ENCODE measurements around the gene OR4C3.
"Not testable (repeated sequence)": the region's sequence is repeated elsewhere in the genome, so short reads cannot be mapped to it uniquely, and the experiment has no call there.

The OR4C3 gene

GRCh38 chr11:48324620-48325019, at the start of gene OR4C3:
Gene OR4C3 (plus strand): TSS chr11:48324920. CDS start chr11:48325022, 102 bp downstream.
- not testable (repeated sequence) for DNase-seq (ENCODE audit: low read depth in 2 of 2)

GRCh38 chr11:48305923-48306322, 18.8 kb upstream of the OR4C3 start, which contains the start of gene OR4S1:
Gene OR4S1 (plus strand): TSS chr11:48306223. CDS start chr11:48306223, 0 bp downstream.
- DNase-seq (ENCODE audit: low read depth in 2 of 2): no peak

GRCh38 chr11:48307760-48308386, 16.8 kb upstream of the OR4C3 start:
- peak; percentile 41 to 66 for DNase-seq (ENCODE audit: low read depth in 2 of 2)

GRCh38 chr11:48313590-48313989, 11.1 kb upstream of the OR4C3 start:
- not testable (repeated sequence) for DNase-seq (ENCODE audit: low read depth in 2 of 2)

- not testable (repeated sequence) for DNase-seq (ENCODE audit: low read depth in 2 of 2)
Observed at GRCh38 chr11:48319813-48320212, 4.9 kb upstream of the OR4C3 start.

- no peak for DNase-seq (ENCODE audit: low read depth in 2 of 2)
Observed at GRCh38 chr11:48341466-48341865, 16.7 kb downstream of the OR4C3 start.

GRCh38 chr11:48342505-48342904, 17.8 kb downstream of the OR4C3 start:
- not testable (repeated sequence) for DNase-seq (ENCODE audit: low read depth in 2 of 2)

- DNase-seq (ENCODE audit: low read depth in 2 of 2): not testable (repeated sequence)
Observed at GRCh38 chr11:48346286-48346685, 21.6 kb downstream of the OR4C3 start.

GRCh38 chr11:48354013-48354412, 29.3 kb downstream of the OR4C3 start:
- no peak for DNase-seq (ENCODE audit: low read depth in 2 of 2)

GRCh38 chr11:48354677-48355076, 30.0 kb downstream of the OR4C3 start:
- no peak for DNase-seq (ENCODE audit: low read depth in 2 of 2)

GRCh38 chr11:48361289-48361688, 36.6 kb downstream of the OR4C3 start:
- not testable (repeated sequence) for DNase-seq (ENCODE audit: low read depth in 2 of 2)

- DNase-seq (ENCODE audit: low read depth in 2 of 2): no peak
Observed at GRCh38 chr11:48366365-48366764, 41.6 kb downstream of the OR4C3 start, which contains the start of gene OR4C5. Gene OR4C5 (minus strand): TSS chr11:48366465. CDS start chr11:48366465, 0 bp downstream.

Measured in activated CD4-positive, alpha-beta T cell treated with anti-CD3 and anti-CD28 coated beads for 24 hours (primary cell).